GM18507 (cell line): ENCODE data around the gene RRP12.

Source experiments
- DNase-seq: peaks from one replicate; pipeline ENCODE4 v3.0.0; 2011; ENCODE audit warnings: low read depth; ENCODE audit not compliant: insufficient read length; ENCODE audit errors: extremely low spot score
- FAIRE-seq: peaks from 2 replicates; lab custom pipeline; 2011; peaks lifted over from hg19 to GRCh38; lab: Jason Lieb, UNC

RRP12 gene

DNA sequence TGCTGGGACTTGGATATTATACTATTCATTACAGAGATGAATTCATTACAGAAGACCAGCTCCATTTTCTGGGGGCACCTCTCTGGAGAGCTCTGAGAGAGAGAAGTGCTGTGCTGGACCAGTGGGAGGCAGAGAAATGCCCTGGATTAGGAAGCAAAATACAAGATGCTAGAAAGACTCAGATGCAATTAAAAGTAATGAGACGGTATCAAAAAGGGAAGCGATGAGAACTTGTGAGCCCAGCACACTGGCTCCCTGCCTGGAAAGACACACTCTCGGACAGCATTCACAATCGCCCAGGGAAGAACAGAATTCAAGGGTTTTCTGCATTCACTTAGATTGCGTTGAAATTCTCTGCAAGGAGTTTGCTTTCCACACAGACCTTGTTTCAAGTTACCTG, 63.1 kb downstream of the RRP12 start:
- no peak for FAIRE-seq
- no peak for DNase-seq

DNA sequence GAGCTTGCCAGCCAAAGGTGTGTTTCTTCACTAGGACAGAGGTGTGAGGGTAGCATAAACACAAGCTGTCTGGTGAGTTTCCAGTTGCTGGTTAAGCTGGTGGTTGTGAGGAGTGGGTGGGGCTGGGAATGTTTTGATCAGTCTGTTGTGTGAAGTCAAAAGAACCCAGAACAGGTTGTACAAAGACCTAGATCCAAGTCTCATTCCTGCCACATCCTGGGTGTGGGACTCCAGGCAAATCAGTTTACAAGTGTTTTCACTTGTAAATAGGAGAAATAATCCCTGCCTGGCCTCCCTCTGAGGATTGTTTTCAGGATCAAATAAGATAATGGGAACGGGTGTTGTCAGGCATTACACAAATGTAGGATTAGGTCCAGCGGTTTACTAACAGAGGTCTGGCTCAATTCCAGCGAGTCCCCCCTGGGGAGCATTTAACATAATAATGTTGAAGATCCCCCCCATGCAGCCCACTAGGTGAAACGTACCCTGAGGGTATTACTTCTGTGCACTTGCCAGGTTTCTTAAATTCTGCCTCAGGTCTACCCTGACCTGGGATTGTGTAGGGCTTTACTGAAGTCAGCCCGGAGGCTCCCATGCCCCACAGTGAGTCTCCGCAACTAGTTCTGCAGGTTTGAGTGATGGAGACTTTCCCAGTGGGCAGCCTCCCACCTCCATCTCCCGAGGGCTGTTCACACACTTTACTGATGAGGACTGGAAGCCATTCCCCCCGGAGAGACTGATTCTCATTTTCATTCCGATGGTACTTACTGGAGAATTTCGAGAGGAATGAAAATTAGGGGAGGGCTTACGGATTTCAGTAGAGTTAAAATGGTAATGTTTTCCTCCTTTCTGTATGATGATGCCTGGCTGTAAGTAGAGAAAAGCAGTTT, 64.0 kb downstream of the RRP12 start:
- FAIRE-seq (no peak), DNase-seq (no peak)

DNA sequence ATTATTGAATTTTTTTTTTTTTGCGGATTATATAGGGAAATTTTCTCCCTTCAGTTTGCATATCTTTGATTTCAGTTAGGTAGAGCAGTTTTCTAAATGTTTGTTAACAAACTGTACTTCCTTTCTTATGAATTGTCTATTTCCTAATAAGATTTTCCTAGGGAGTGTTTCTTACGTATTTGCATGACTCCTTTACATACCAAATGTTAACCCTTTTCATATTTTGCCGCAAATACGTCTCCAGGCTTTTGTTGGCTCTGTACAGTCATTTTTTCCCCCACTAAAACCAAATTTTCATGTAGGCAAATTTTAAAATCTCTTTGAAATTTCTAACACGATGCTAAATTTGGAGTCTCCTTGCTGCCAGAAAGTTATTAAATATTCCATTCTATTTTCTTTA, 64.7 kb downstream of the RRP12 start:
- FAIRE-seq: no peak

DNA sequence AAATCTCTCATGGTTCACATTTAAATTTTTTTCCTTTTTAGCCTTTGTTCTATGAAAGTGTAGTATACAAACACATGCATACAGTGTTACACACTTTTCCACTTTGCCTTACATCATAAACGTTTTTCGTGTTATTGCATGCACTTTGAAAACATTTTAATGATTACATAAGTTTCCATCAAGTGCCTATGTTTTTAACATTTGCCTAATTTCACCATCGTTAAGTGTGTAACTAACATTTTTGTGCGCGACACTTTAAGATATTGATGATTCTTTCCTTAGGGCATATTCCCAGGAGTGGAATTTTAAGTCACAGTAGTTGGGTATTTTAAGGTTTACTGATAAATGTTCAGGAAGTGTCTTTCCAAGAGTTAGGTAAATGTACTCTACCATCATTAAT, 65.1 kb downstream of the RRP12 start:
- FAIRE-seq: no peak
- no peak for DNase-seq

More for the DNA sequence above, 64.7 kb downstream of the RRP12 start:
- DNase-seq: no peak

DNA sequence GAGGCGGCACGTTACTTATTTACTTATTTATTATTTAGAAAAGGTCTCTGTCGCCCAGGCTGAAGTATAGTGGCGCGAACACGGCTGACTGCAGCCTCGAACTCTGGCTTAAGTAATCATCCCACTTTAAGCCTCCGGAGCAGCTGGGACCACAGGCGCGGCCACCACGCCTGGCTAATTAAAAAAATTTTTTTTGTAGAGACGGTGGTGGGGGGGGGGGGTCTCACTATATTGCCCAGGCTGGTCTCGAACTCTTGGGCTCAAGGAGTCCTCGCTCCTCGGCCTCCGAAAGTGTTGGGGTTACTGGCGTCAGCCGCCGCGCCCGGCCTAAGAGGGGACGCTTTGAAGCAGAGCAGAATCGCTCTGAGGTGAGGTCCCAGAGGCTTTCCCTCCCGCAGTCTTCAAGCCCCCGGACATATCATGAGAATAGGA, 65.9 kb downstream of the RRP12 start:
- DNase-seq (no peak), FAIRE-seq (no peak)

DNA sequence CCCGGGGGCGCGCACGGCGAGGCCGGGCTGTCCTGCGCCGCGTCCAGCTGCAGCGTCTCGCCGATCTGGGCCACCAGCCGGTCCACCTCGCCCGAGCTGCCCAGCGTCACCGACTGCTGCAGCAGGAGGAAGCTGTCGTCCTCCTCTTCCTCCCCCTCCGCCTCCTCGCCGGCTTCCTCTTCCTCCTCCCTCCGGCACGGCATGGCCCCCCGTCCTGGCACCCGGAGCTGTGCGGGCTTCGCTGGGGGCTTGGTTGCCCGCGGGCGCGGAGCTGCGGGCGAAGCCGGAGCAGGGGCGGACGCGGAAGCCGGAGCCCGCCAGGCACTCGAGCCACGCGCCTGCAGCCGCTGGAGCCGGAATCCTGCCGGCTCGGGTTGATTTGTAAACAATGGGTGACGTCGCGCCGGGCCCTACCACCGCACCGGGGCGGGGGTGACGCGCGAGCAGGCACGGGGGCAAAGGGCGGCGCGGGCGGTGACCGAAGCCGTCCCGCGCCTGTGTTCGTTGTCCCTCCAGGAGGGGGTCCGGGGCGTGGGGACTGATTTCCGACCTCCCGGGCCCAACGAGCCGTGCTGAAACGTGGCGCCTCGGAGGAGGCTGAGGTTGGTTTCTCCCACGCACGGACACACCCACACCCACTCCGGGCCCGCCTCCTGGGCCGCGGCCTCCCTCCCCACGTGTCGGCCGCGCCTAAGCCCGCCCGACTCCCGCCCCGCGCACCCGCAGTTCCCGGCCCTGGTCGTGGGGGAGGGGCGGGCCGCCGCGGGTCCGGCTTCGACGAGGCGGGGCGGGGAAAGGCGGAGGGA, 66.6 kb downstream of the RRP12 start, which contains the start of gene FRAT2:
TSS of gene FRAT2 (minus strand) at position 360 of the 806 bp plus-strand sequence. CDS start at position 203, 157 bp downstream.
- DNase-seq: peak; percentile 91
- peak; percentile 81 for FAIRE-seq

DNA sequence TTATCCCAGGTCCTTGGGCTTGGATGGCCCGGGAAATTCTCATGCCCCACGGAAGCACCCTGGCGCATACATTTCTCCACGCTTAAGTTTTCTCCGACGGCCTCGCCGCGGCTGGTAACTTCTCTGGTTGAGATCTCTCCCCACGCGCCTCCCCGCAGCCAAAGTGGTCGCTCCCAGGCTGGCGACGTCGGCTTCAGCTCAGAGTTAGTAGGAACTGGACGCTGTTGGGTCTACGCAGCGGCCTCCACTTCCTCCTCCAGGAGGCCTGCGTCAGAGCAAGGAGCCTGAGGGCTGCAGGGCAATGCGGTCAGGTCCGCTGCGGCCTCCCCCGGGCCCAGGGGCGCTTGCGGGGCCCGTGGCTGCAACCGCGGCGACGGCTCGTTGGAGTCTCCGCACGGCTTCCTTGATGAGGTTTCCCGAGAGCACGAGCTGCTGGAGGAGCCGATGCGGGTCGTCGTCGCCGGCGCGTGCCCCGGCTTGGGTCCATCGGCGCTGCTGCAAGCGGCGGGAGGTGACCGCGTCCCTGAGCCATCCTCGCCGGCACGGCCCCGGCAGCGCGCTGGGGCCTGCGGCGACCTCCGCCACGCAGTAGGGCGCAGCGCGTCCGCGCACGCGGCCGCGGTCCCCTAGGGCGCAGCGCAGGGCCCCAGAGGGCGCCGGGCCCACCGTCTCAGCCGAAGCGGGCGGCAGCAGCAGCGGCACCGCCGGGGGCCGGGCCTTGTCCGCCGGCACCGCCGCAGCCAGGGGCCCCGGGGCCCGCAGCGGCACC, 67.4 kb downstream of the RRP12 start:
- DNase-seq (no peak), FAIRE-seq (no peak)

DNA sequence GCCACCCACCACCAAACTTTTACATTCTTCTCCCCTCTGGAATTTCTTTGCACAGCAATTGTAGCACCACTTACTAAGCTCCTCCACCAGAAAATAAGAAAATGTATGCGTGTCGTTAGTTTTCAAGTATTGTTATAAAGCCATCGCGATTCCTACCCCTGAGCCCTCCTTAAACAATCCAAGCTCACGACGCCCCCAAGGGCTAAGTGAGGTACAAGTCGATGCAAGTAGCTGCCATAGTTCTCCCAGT, 67.9 kb downstream of the RRP12 start:
- no peak for FAIRE-seq
- DNase-seq: no peak

DNA sequence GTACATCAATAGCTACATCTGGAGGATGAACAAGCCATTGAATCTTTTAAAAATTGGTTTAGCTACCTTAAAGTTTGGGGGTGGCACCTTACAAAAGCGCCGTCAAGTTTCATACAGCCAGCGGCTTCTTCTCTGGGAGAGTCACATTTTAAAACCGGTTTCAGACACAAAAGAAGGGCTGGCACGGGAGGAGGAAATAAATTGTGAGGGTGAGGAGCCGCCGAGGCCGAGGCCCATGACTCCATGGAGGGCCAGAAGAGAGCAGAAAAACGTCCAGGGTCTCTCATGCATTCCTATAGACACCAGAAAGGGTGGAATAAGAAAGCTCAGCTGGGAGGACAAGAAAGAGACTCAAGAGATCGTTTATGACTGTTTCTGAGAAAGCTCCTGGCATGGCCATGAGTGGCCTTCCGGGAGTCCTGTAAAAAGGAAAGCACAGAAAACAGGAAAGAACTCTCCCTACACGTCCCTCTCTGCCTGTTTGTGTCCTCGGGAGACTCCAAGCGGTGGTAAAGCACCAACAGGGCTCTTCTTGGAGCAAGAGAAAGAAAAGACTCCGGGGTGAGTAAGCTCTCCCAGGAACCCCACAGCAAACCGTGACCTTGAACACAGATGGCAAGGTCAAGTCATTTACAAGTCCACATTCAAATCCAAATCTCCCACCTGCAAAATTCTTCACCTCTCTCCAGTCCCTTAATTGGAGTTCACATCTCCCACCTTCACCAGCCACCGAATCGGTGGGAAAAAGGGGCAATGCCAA, 68.4 kb downstream of the RRP12 start:
- DNase-seq (no peak), FAIRE-seq (no peak)

DNA sequence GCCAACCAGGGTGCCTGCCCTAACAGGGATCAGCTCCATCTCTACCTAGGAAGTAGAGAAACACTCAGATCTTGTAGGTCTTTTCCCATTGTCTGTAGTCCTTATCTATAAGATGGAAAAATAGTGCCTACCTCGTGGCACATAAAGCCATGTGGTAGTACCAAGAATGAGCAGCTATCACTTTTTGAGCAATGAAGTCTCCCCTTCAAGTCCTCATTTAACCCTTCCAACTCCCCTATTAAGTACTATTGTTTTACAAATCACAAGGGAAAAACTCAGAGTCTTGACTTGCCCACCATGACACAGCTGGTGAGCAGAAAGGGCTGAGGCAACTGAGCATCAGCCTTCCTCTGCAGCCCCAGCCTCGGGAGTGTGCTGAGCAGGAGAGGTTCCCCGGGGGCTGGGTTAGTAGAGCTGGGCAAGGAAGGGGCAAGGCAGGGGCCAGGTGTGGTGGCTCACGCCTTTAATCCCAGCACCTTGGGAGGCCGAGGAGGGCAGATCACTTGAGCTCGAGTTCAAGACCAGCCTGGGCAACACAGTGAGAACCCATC, 69.9 kb downstream of the RRP12 start:
- DNase-seq (no peak), FAIRE-seq (no peak)

DNA sequence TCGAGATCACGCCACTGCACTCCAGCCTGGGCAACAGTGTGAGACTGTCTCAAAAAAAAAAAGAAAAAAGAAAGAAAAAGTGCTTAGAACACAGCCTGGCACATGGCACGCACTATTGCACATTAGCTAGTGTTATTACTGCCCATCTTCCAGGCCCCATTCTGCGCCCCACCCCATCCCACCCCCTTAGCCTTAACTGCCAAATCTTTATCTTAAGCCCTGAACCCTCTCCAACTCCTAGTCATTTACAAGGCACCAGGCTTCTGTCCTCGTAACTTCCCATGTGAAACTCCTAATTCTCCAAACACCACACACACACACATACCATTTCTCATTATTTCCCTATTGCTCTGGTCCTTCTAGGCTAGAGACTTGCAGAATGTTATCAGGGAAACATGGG, 71.4 kb downstream of the RRP12 start:
- FAIRE-seq (no peak), DNase-seq (no peak)

DNA sequence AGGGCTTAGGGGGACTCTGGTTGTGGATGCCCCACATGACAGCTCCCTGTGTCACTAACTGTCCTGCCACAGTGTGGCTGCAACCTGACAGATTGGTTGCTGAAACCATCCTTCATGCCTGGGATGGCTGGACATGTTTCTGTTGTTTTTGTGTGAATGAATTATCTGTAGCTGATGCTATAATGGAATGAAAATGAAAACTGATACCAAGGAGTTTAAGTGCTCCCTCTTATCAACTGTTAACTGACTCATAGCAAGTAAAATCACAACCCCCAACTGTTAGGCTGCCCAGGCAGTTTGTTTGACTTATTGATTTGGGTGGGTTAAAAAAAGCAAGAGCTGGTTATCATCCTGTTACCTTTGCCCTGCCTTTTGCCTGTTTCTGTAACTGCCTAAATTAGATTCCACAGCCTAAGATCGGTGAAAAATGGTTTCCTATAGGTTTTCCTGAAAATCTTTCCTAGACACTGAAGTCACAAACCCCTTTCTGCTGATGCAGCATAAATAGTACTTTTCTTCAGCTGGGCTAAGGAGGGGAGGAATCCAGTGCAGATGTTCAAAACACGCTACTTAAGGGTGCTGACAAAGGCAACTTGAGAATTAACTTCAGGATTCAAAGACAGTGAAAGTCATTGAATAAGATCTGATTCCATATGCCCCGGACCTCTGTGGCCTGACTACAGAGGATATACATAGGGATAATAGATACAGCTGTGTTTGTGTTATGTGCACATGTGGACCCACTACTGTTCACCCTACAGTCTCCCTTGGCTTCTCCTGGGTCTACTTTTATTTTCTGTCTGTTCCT, 72.3 kb downstream of the RRP12 start:
- FAIRE-seq (no peak), DNase-seq (no peak)

DNA sequence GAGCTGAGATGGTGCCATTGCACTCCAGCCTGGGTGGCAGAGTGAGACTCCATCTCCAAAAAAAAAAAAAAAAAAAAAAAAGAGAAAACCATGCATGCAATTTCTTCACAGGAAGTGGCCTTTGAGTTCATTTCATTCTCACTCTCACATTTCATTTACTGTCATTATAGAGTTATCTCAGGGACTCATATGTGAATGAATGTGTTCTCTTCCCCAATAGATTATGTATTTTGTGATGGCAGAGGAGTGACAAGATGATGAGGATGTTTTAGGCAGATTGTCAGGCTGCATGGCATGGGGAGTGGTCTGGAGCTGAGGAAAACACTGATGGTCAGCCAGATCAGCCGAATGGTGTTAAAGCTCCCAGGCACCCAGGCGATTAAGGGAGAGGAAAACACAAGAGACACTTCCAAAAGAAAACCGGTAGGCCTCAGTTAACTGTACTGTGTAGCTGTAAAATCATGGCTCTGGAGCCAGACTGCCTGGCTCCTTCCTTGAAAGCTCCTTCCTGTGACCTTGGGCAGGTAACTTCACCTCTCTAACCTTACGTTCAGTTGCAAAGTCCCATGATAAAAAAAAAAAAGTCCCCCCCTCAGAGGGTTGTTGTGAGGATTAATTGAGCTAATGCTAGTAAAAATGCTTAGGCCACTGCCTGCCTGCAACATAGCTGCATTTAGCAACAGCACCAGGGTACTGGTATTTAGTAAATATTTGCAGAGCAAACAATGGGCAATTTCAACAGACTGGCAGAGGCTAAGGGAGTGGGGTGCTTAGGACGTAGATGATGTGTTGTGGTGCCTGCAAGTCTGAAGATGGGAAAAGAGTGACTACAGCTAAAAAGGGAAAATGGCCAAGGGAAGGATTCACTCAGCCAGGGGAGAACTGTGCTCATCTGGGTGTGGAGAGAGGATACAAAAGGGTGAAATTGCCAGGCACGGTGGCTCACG, 73.5 kb downstream of the RRP12 start:
- no peak for FAIRE-seq
- no peak for DNase-seq

DNA sequence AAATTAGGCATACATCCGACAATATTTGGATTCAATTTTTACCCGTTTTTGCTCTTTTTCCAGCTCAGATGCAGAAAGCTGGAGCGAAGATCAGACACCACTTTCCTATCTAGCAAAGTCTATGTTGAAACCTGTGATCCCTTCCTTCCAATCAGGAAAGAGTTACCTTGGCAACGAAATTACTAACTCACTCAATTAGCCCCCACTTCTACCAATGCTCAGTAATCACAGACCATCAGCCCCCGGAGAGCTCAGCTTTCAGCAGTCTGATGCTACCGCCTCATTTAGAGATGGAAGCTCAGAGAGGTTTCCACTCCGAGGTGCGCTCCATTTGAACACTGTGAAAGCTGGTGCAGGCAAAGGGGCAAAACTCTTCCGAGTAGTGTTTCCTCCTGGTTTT, 75.4 kb downstream of the RRP12 start:
- no peak for FAIRE-seq
- no peak for DNase-seq

DNA sequence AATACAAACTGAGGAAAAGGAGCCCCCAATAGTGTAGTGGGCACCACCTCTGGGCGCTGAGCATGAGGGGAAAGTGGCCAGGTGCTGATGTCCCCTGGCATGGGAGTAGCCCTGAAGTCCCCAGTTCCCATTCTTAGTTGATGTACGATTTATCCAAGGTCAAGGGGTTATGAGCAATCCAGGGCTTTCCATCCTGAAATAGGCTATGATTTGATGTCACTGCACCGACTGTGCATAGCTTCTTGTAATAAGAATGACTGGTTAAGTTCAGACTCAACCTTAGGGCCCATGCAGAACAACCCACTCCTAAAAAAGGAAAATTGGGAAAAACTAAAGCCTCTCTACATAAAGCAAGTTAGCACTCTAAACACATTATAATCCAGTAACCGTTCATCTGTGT, 77.6 kb downstream of the RRP12 start:
- FAIRE-seq (no peak), DNase-seq (no peak)

DNA sequence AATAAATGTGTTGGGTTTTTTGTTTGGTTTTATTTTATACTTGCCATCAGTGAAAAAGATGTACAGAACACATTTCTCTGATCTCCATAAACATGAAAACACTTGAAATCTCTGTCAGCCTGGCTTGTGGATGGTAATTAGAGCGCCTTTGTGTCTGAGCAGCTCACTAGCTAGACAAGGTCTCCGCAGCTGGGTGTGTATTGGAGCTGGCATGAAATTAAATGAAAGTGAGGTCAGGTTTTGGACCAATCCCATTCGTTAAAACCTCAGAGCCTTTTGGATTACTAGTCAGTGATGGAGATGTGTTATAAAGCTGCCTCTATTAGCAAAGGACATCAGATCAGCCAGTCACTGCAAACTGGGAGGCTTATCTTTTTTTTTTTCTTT, 79.3 kb downstream of the RRP12 start:
- FAIRE-seq (no peak), DNase-seq (no peak)

DNA sequence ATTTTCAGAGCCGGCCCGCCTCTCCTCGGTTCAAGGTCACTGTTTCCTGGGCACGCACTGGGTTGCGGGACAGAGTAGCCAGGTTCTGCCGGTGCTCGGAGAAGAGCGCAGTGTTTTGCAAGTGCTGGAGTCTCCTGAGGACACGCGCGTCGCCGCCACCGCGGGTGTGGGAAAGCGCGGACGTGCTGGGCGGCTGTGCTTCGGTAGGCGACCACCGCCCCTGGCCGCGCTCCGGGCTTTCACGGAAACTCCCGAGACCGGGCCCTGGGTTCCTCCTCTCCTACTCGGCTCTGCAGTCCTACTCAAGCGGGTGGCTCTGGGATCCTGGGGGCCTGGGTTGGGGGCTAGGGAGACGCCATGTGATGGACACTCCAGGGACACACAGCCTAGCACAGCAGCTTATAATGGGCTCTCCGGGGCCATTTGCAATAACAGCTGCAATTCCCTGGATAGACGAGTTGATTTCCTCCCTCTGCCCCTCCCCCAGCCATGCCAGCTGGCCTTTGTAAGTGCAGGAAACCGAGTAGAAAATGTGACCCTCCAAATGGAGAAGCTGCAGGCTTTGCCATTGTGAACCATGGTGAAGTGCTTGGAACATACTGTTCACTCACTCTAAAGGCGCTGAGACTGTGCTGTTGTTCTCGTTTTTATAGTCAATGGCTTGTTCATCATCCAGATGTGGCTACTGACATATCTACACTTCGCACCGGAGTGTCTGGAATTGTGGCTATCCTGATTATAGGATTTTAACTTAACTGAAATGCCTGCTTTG, 79.9 kb downstream of the RRP12 start:
- DNase-seq (no peak), FAIRE-seq (no peak)
